Trophoblast cell (in vitro differentiated cells and primary cell): Measurements from ENCODE around the gene SLC4A11.
A peak's percentile ranks its signal among the peaks of the same experiment; 100 is the strongest.

Experiments
- DNase-seq, 2 donors: peaks; one replicate each; pipeline ENCODE4 v3.0.0-alpha.2; 2016
- H2AFZ ChIP-seq: 2 replicates; pipeline ENCODE4 v1.6.1; 2013; ENCODE audit warnings: low read length, moderate library complexity, mild to moderate bottlenecking; ENCODE audit not compliant: insufficient read depth, poor library complexity
- H2AK5ac ChIP-seq: 2 replicates; pipeline ENCODE4 v1.6.1; 2013; ENCODE audit warnings: mild to moderate bottlenecking, low read length
- H2BK120ac ChIP-seq: 2 replicates; pipeline ENCODE4 v1.6.1; 2013; ENCODE audit warnings: low read length, mild to moderate bottlenecking, moderate library complexity; ENCODE audit not compliant: insufficient read depth, poor library complexity
- H2BK12ac ChIP-seq: 2 replicates; pipeline ENCODE4 v1.6.1; 2013; ENCODE audit warnings: mild to moderate bottlenecking, low read length, moderate library complexity
- H2BK5ac ChIP-seq: 2 replicates; pipeline ENCODE4 v1.6.1; 2013; ENCODE audit warnings: low read length, low read depth, moderate library complexity, mild to moderate bottlenecking; ENCODE audit not compliant: poor library complexity
- H3K14ac ChIP-seq: 2 replicates; pipeline ENCODE4 v1.6.1; 2013; ENCODE audit warnings: mild to moderate bottlenecking, low read length
- H3K18ac ChIP-seq: 2 replicates; pipeline ENCODE4 v1.6.1; 2013; ENCODE audit warnings: mild to moderate bottlenecking, low read length
- H3K23ac ChIP-seq: 2 replicates; pipeline ENCODE4 v1.6.1; 2013; ENCODE audit warnings: low read length
- H3K27ac ChIP-seq: 2 replicates; pipeline ENCODE4 v1.5.1; 2013; ENCODE audit warnings: low read depth, mild to moderate bottlenecking, inconsistent platforms, low read length, moderate library complexity
- H3K27me3 ChIP-seq: 2 replicates; pipeline ENCODE4 v1.6.1; 2013; ENCODE audit warnings: inconsistent platforms, mild to moderate bottlenecking, low read length, moderate library complexity; ENCODE audit not compliant: insufficient read depth
- H3K36me3 ChIP-seq, 2 experiments: 1 replicate in 1 of 2; 2 replicates in 1 of 2; pipeline ENCODE4 v1.6.1; 2013; ENCODE audit warnings: low read length in 2 of 2, mild to moderate bottlenecking in 2 of 2, moderate library complexity in 1 of 2; ENCODE audit not compliant: insufficient read depth in 2 of 2, control insufficient read depth in 1 of 2
- H3K4ac ChIP-seq: 2 replicates; pipeline ENCODE4 v1.6.1; 2013; ENCODE audit warnings: low read depth, mild to moderate bottlenecking, low read length, moderate library complexity
- H3K4me1 ChIP-seq, 2 experiments: 1 replicate in 1 of 2; 2 replicates in 1 of 2; pipeline ENCODE4 v1.6.1; 2013; ENCODE audit warnings: low read length in 2 of 2, mild to moderate bottlenecking in 2 of 2, moderate library complexity in 1 of 2; ENCODE audit not compliant: insufficient read depth in 2 of 2, control insufficient read depth in 1 of 2
- H3K4me2 ChIP-seq: 2 replicates; pipeline ENCODE4 v1.6.1; 2013; ENCODE audit warnings: inconsistent platforms, mild to moderate bottlenecking, low read length, moderate library complexity
- H3K4me3 ChIP-seq: 2 replicates; pipeline ENCODE4 v1.5.1; 2013; ENCODE audit warnings: mild to moderate bottlenecking, low read depth, low read length, inconsistent platforms
- H3K79me1 ChIP-seq: one replicate; pipeline ENCODE4 v1.6.1; 2013; ENCODE audit warnings: low read length
- H3K79me2 ChIP-seq: 2 replicates; pipeline ENCODE4 v1.6.1; 2013; ENCODE audit warnings: low read length, mild to moderate bottlenecking; ENCODE audit not compliant: control insufficient read depth, insufficient read depth, poor library complexity
- H3K9ac ChIP-seq: 2 replicates; pipeline ENCODE4 v1.6.1; 2013; ENCODE audit warnings: mild to moderate bottlenecking, low read length
- H3K9me3 ChIP-seq: 2 replicates; pipeline ENCODE4 v1.6.1; 2013; ENCODE audit warnings: low read depth, mild to moderate bottlenecking, control low read depth, inconsistent platforms, low read length; ENCODE audit not compliant: insufficient read depth
- H4K12ac ChIP-seq: 2 replicates; pipeline ENCODE4 v1.6.1; 2013; ENCODE audit warnings: low read depth, mild to moderate bottlenecking, low read length, moderate library complexity
- H4K8ac ChIP-seq: 2 replicates; pipeline ENCODE4 v1.6.1; 2013; ENCODE audit warnings: low read depth, mild to moderate bottlenecking, low read length, moderate library complexity
- H4K91ac ChIP-seq: one replicate; pipeline ENCODE4 v1.6.1; 2013; ENCODE audit warnings: low read depth, mild to moderate bottlenecking, low read length, moderate library complexity
- WGBS: extraction: QIAGEN DNeasy Blood & Tissue Kit; methylation state at CpG from one replicate; pipeline ENCODE4 v1.1.7; 2013; ENCODE audit warnings: missing lambda C conversion rate; ENCODE audit not compliant: insufficient read length, insufficient coverage; ENCODE audit errors: extremely low coverage; 5-methylcytosine and 5-hydroxymethylcytosine counted together

The SLC4A11 gene

DNA sequence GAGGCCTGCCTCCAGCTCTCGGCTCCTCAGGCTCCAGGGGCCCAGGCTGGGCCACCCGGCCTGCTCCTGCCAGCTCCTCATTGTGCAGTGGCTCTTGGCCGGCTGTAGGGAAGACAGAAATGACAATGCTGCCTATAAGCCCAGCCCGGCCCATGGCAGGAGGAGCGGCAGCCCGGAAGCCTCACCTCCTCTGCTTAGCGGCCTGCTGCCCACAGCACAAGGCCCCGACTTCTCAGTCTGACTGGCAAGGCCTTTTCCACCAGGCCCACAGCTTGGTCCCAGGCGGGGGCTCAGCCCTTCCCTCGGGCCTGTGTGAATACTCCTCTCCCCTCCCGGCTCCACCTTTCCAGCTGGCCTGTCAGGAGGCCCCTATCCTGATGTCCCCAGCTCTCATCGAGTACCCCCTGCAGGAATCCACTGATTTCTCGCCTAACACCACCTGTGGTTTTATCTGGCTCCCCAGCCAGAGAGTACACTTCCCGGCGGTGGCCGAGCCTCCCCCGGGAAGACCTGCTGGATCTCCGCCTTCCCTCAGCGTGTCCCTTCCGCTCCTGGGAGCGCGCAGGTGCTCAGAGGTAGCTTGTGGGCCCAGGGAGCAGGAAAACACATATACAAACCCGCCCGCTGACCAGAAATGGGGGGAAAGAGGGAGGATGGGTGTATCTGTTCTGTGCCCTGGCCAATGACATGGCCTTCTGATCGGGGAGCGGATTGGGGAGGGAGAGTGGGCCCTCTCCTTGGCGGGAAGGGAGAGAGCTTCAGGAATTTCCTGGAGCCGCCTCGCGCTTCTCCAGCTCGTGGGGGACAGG, 35.5 kb downstream of the SLC4A11 start:
- Histone ChIP-seq H3K79me1 (peaks cover 9% of the 10 kb centered on the region), H4K12ac (peak overlapping the region; percentile 100), H3K14ac (peak overlapping the region; percentile 95), H3K79me2 (peaks cover 16% of the 10 kb centered on the region), H3K4me3 (peak overlapping the region; percentile 82), H3K27ac (peak overlapping the region; percentile 95), H3K36me3 (peaks cover 19 to 23% of the 10 kb centered on the region in 2 experiments), H2AK5ac (peak overlapping the region; percentile 91), H3K9me3 (no peaks in the 10 kb centered on the region), H3K4me1 (peaks cover 7 to 9% of the 10 kb centered on the region in 2 experiments), H4K91ac (peak overlapping the region; percentile 92), H4K8ac (peak overlapping the region; percentile 100), H2AFZ (peak overlapping the region; percentile 96), H3K23ac (no peak overlapping the region), H3K4ac (peak overlapping the region; percentile 75), H3K27me3 (no peaks in the 10 kb centered on the region), H3K9ac (peak overlapping the region; percentile 81), H2BK12ac (no peak overlapping the region), H2BK5ac (peak overlapping the region; percentile 76), H3K4me2 (peak overlapping the region; percentile 71), H2BK120ac (peak overlapping the region; percentile 75), H3K18ac (peak overlapping the region; percentile 99)
- WGBS, result no CpG with 5 or more reads among the region's 31 CpGs
- DNase-seq, result peak in 1 of 2 donors; percentile 10

- DNase-seq, result no peak
- H2AFZ ChIP-seq, result no peak overlapping the region
- H2BK5ac ChIP-seq, result no peak overlapping the region
- H3K9ac ChIP-seq, result peak overlapping the region; percentile 81
- no CpG with 5 or more reads among the region's 9 CpGs for WGBS
- no peak overlapping the region for H3K4me3 ChIP-seq
- peak overlapping the region; percentile 91 for H2AK5ac ChIP-seq
- no peaks in the 10 kb centered on the region for H3K27me3 ChIP-seq
- peak overlapping the region; percentile 100 for H4K8ac ChIP-seq
- peak overlapping the region; percentile 75 for H3K4ac ChIP-seq
- H2BK12ac ChIP-seq, result no peak overlapping the region
- no peak overlapping the region for H3K27ac ChIP-seq
- no peak overlapping the region for H2BK120ac ChIP-seq
- H4K91ac ChIP-seq, result peak overlapping the region; percentile 92
- peak overlapping the region; percentile 99 for H3K18ac ChIP-seq
- H3K14ac ChIP-seq, result peak overlapping the region; percentile 95
- peaks cover 16% of the 10 kb centered on the region for H3K79me2 ChIP-seq
- peaks cover 6 to 7% of the 10 kb centered on the region in 2 experiments for H3K4me1 ChIP-seq
- H3K79me1 ChIP-seq, result peaks cover 9% of the 10 kb centered on the region
- H4K12ac ChIP-seq, result peak overlapping the region; percentile 80
- no peak overlapping the region for H3K23ac ChIP-seq
- H3K36me3 ChIP-seq, result peaks cover 19 to 23% of the 10 kb centered on the region in 2 experiments
- peak overlapping the region; percentile 71 for H3K4me2 ChIP-seq
- H3K9me3 ChIP-seq, result no peaks in the 10 kb centered on the region
Observed at GRCh38 chr20:3202965-3203314, 36.0 kb downstream of the SLC4A11 start.

GRCh38 chr20:3199976-3200755, 38.8 kb downstream of the SLC4A11 start:
- H4K12ac ChIP-seq, result no peak overlapping the region
- no peaks in the 10 kb centered on the region for H3K9me3 ChIP-seq
- no peak overlapping the region for H3K4me3 ChIP-seq
- H4K8ac ChIP-seq, result no peak overlapping the region
- no peak overlapping the region for H3K14ac ChIP-seq
- no peak overlapping the region for H4K91ac ChIP-seq
- no CpG with 5 or more reads among the region's 27 CpGs for WGBS
- no peaks in the 10 kb centered on the region for H3K27me3 ChIP-seq
- no peak overlapping the region for H3K4me2 ChIP-seq
- H2AK5ac ChIP-seq, result no peak overlapping the region
- H3K79me1 ChIP-seq, result peaks cover 9% of the 10 kb centered on the region
- DNase-seq, result no peak
- H3K23ac ChIP-seq, result no peak overlapping the region
- no peak overlapping the region for H3K27ac ChIP-seq
- no peak overlapping the region for H2BK120ac ChIP-seq
- no peak overlapping the region for H3K4ac ChIP-seq
- no peak overlapping the region for H2AFZ ChIP-seq
- H2BK5ac ChIP-seq, result no peak overlapping the region
- H3K36me3 ChIP-seq, result peaks cover 31% of the 10 kb centered on the region in 2 experiments
- peaks cover 16% of the 10 kb centered on the region for H3K79me2 ChIP-seq
- no peak overlapping the region for H2BK12ac ChIP-seq
- no peak overlapping the region for H3K9ac ChIP-seq
- peaks cover 6 to 7% of the 10 kb centered on the region in 2 experiments for H3K4me1 ChIP-seq
- H3K18ac ChIP-seq, result no peak overlapping the region

DNA sequence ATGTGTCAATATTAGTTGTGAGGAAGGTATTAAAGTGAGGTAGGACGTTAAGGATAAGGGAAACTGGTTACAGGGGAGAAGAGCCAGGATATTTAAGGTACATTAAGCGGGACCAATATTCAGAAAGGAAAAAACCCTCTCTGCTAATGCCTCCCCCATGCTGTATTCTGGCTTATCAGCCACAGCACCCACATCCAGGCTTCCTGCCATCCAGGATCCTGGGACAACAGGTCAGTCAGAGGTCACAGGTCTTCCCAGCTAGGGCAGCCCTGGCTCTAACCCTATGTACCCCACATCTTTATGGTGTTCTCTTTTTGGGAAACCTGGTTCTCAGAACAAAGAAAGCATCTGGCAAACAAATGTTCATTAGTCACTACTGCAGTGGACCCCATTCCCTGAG, 39.8 kb downstream of the SLC4A11 start:
- peaks cover 40% of the 10 kb centered on the region in 2 experiments for H3K36me3 ChIP-seq
- no peak overlapping the region for H2BK5ac ChIP-seq
- 100% methylated on average over 1 of the region's 2 CpGs for WGBS
- no peak overlapping the region for H4K8ac ChIP-seq
- H3K4me3 ChIP-seq, result no peak overlapping the region
- no peak overlapping the region for H3K18ac ChIP-seq
- no peak overlapping the region for H3K4ac ChIP-seq
- H3K9me3 ChIP-seq, result peaks cover 2% of the 10 kb centered on the region
- H3K79me1 ChIP-seq, result peaks cover 6% of the 10 kb centered on the region
- peaks cover 6 to 7% of the 10 kb centered on the region in 2 experiments for H3K4me1 ChIP-seq
- no peak overlapping the region for H3K23ac ChIP-seq
- DNase-seq, result no peak
- no peak overlapping the region for H2AFZ ChIP-seq
- no peaks in the 10 kb centered on the region for H3K27me3 ChIP-seq
- H3K9ac ChIP-seq, result no peak overlapping the region
- H3K14ac ChIP-seq, result no peak overlapping the region
- no peak overlapping the region for H2AK5ac ChIP-seq
- H3K79me2 ChIP-seq, result peaks cover 14% of the 10 kb centered on the region
- H4K12ac ChIP-seq, result no peak overlapping the region
- no peak overlapping the region for H3K4me2 ChIP-seq
- H2BK120ac ChIP-seq, result no peak overlapping the region
- H3K27ac ChIP-seq, result no peak overlapping the region
- no peak overlapping the region for H4K91ac ChIP-seq
- no peak overlapping the region for H2BK12ac ChIP-seq
